Measurements from ENCODE around the gene LRRC46. TPM values are rescaled to one million over a fixed set of nuclear protein-coding genes. Genes with fewer than 3 reads are reported as not detected.

The LRRC46 gene, protein sequence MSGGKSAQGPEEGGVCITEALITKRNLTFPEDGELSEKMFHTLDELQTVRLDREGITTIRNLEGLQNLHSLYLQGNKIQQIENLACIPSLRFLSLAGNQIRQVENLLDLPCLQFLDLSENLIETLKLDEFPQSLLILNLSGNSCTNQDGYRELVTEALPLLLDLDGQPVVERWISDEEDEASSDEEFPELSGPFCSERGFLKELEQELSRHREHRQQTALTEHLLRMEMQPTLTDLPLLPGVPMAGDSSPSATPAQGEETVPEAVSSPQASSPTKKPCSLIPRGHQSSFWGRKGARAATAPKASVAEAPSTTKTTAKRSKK
- total RNA-seq: not detected
- long read RNA-seq: 0 reads

DNA sequence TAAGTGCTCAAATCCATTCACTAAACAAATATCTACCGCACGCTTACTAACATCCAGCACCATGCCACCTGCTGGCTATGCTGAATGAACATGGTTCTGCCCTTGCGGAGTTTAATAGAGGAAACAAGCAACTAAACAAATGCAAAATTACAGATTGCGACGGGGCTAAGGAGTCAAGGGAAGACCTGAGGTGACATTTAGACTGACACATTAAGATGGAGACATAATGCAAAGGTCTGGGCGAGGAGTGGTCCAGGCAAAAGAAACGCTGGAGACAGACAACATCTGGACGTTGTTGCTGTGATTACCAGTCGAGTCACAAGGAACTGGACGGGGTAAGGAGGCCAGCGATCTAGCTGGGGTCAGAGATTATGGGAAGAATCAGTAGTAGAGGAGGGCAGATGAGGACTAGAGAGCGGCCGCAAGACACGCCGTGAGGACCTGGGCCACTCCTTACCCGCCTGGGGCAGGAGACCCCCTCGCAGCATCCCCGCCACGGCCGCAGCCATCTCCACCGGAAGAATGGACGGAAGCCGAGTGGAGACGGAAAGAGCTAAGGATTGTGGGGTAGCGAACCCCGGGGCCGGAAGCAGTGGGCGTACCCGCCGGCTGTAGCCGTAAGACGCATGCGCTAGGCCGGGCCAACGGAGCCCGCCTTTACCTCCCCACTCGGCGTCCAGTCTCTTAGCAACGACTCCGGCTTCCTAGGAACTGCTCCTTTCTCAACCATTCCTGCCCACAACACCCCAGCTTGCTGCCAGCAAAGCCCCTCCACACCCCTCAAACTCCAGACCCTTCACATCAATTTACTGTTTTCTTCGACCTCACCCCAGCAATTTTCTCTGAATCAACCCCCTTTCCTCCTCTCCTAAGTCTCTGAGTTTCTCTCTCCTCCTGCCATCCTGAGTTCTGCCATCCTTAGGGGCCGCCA, at the start of gene LRRC46, which contains the start of gene MRPL10:
Gene LRRC46, plus strand, starts transcription at position 668 of the 931 bp plus-strand sequence. CDS start 320 bp downstream, outside the sequence.
Gene MRPL10, minus strand, starts transcription at position 539 of the 931 bp plus-strand sequence. Its CDS starts 30 bp downstream, at position 509.
- DNase-seq (ENCODE audit: low spot score): peak; percentile 98

DNA sequence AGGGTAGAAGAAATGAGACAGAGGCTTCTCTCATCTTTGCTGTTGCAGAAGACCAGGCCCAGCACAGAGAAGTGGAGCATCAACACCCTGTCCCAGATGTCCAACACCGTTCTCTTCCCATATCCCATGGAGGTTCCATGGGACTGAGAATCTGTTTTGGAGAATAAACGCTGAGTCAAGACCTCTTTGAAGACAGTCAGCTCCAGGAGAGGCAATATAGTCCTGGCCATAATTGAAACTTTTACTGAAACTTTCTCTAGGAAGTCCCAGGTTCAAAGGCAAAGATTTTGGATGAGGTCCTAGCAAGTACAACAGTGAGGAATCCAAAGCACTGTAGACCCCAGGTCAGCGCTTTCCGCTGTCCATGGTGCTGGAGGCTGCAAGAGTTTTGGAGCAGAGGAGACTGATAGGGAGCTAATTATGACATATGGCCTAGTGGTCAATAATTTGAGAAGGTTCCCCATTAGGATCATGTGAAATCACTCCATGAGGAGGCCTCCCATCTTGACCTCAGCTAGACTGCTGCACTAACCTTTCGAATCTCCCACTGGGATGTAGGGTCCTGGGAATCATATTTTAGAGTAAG, 45.8 kb upstream of the LRRC46 start:
- DNase-seq (ENCODE audit: low spot score): peak; percentile 2

DNA sequence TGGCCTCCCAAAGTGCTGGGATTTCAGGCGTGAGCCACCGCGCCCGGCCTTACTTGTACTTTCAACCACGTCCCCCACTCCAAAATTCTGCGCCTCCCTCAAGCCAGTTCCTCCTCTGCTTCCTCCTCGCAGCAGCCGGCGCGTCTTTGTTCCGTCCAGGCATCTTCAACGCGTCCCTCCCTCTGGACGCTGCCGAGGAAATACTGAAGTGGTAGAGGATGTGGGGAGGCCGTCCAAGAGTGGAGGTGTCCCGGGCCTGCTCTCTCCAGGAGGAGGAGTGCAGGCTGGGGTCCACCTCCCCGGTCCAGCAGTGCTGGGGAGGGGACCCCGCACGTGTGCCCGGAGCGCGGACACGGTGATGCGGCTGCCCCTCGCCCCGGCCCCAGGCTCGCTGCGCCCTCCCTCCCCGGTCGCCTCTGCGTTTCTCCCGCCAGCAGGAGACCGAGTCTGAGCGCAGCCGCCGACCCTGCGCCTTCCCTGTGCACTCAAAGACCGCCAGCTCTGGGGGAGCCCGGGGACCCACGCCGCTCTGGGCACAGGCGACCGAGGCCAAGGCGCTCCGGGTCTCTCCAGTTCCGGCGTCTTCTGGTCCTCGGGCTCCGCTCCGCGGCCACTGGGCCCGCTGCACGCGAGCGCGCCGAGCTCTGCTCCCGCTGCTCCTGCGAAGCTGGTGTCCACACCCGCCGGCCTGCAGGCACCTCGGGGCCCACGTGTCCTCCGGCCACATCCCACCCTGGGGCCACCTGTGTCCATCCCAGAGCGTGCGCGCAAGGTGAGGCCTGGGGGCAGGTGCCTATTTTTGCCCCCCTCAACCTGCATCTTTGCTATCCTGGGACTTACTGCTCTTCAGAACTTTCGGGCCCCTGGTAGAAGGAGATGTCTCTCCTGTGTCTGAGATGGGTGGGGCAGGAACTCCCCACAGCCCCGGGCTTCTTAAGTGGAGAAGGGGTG, 41.6 kb upstream of the LRRC46 start:
- DNase-seq (ENCODE audit: low spot score): peak; percentile 89

DNA sequence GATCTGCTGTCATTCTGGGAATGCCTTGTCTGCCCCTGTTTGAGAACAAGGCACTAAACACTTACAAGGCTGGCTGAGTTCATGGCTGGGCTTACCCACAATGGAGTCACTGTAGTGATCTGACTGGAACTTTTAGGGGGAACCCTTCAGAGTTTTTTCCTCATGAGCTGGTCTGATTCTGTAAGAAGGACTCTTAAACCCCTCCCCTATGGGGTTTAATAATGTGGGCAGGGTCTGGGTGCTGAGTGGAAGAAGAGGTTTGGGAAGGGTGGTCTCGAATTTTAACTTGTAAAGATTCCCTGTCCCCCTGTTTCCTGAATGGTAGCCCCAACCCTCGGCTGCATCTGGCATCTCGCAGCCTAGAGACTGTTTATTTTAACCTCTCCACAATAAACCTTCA, 40.4 kb upstream of the LRRC46 start:
- DNase-seq (ENCODE audit: low spot score): peak; percentile 37

DNA sequence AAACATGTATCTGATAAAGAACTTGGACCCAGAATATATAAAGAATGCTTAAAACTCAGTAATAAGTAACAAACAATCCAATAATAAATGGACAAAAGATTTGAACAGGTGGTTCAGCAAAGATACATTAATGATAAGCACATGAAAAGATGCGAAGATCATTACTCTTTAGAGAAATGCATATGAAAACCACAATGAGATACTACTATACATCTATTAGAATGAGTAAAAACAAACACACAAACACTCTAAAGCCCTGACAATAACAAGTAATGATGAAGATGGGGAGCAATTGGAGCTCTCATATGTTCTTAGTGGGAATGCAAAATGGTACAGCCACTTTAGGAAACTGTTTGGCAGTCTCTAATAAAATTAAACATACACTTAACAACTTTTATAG, 39.0 kb upstream of the LRRC46 start:
- no peak for DNase-seq (ENCODE audit: low spot score)

DNA sequence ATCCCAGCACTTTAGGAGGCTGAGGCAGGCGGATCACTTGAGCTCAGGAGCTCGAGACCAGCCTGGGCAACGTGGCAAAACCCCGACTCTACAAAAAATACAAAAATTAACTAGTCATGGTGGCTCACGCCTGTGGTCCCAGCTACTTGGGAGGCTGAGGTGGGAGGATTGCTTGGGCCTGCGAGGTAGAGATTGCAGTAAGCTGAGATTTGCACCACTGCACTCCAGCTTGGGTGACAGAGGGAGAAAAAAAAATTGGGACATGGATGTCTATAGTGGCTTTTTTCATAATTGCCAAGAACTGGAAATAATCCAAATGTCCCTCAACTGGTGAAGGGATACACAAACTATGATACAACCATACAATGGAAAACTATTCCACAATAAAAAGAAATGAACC, 38.5 kb upstream of the LRRC46 start:
- DNase-seq (ENCODE audit: low spot score): peak; percentile 53

DNA sequence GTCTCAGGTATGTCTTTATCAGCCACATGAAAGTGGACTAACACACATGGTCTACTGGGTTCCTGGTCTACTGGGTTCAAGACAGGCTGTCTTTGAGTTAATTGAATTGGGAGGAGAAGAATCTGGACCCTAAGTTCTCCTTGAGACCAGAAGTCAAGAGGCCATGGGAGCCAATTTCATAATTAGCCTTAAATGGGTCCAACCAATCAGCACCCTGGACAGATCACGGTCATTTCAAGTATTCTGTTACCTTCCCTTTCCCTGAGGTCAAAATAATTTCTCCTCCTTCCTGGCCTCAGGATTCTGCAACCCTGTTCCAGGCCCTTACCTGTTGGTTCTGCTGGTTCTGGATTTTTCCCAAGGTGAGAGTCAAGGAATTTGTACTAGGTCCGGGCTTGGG, 33.7 kb upstream of the LRRC46 start:
- no peak for DNase-seq (ENCODE audit: low spot score)

DNA sequence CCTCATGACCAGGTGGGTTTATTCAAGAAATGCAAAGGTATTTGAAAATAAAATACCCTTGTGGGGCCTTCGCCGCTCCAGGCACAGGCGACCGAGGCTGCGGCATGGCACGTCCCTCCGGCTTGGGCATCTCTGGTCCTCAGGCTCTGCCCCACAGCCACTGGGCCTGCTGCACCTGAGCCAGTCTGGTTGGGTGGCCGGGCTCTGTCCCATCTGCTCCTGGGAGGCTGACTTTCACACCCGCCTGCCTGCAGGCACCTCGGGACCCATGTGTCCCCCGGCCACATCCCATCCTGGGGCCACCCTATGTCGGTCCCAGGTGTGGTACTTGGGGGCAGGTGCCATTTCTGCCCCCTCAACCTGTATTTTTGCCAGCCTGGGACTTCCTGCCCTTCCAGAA, 30.8 kb upstream of the LRRC46 start:
- DNase-seq (ENCODE audit: low spot score): peak; percentile 83

DNA sequence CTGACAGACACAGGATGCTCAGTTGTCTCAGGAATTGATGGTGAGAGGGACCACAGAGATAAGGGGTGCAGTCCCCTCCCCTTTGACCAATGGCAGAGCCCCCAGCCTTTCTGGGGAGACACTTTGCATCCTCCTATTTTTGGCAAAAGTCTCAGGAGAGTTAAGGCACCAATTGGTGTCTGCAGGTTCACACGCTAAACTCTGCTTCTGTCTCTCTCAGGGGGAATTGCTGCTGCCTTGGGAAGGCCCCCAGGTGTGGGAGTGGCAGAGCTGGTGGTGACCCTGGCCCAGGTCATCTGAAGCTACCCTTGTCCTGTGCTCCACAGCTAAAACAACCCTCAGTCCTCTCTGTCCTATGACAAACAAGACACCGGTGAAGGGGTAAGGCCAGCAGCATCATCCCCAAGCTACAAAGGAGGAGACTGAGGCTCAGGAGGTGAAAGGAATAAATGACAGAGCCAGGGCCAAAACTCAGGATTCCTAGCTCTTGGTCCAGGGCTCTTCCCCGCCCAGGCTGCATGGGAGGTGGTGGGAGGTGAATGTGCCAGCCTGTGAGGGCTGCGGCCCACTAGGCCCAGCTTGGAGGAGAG, 30.2 kb upstream of the LRRC46 start:
- DNase-seq (ENCODE audit: low spot score): no peak

DNA sequence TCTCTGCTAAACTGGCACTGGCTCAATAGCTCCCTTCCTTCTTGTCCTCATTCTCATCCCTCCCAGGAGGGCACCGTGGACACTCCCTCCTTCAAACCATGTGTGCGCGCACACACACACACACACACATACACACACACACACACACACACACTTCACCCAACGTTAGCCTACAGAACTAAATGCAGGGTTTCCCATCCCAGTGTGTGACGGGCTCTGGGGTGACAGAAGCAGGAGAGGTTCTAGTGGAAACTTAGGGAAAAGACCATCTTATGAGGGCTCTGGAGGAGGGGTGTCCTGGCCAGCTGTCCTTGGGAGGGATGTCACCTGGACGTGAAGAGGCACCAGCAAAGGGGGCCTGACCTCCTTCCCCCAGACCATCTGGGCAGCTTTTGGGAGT, 29.6 kb upstream of the LRRC46 start:
- no peak for DNase-seq (ENCODE audit: low spot score)

DNA sequence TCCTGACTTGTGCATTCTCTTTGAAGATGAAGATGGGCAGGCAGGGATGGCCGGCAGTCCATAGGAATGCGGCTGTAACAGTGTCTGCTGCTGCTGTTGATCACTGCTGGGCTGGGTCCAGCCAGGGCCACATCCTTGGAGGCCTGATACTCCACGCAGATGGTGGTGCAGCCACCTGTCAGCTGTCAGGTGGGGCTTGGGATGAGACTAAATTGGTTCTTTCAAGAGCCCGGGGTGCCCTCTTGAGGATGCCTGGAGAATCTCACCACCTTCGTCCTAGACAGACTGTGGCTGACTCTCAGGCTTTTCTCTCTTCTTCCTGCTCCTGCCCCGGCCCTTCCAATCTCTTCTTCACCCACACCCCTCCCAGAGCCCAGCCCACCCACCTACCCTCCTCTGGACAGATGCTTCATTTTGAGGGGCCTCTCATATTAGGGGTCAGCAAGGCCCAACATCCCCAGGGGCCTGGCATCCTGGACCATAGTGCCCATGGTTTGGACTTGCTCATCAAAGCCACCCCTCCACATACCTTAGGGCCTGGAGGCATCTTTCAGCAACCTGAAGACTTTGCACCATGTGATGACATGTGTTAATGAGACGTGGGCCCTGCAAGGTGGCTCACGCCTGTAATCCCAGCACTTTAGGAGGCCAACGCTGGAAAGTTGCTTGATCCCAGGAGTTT, 29.0 kb upstream of the LRRC46 start:
- peak; percentile 55 for DNase-seq (ENCODE audit: low spot score)

DNA sequence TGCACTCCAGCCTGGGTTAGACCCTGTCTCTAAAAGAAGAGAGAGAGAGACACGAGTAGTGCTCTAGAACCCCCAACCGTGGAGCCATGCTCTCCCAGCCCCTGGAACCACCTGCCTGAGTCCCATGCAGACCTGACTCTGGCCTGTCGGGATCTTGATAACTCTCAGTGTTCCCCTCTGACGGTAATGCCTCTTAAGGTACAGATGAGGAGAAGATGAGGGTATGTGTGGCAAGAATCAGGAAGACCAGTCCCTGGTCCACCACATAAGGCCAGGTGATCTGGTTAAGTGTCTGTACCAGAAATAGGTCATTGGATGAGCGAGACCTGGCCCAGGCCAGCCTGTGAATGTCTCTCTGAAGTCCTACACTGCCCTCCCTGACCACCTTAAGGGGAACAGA, 28.3 kb upstream of the LRRC46 start:
- peak; percentile 57 for DNase-seq (ENCODE audit: low spot score)

DNA sequence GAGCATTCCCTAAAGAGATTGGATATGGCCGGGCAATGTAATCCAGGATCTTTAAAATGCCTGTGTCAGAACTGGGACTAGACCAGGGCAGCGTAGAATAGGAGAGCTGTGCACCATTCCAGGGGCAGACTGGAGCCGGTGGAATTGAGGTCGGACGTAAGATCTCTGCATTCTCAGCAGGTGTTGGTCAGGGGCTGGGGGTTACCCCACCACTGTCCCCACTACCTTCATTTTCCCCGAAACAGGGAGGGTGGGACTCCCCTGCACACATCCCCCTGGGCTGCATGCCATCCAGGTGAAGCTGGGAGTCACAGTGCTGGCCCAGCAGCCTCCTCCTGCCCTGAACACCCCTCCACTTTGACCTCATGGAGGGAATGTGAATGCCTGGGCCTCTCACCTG, 27.7 kb upstream of the LRRC46 start:
- peak; percentile 75 for DNase-seq (ENCODE audit: low spot score)

DNA sequence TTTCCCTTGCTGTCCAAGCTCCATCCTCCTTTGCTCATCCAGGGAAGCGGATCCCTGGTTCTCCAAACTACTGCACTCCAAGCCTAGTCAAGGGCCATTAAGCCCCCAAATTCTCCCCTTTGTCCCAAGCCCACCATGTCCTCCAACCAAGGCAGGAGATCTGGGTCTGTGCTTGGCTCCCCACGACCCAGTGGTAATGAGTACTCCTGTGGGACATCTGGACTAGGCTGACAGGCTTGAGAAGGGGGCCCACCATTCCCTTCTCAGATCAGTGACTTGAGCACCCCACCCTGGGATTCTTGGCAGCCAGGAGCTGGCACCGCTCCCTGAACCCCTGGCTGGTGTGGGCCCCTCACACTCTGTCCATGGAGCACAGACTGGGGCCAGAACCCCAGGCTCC, 27.0 kb upstream of the LRRC46 start:
- DNase-seq (ENCODE audit: low spot score): peak; percentile 62

DNA sequence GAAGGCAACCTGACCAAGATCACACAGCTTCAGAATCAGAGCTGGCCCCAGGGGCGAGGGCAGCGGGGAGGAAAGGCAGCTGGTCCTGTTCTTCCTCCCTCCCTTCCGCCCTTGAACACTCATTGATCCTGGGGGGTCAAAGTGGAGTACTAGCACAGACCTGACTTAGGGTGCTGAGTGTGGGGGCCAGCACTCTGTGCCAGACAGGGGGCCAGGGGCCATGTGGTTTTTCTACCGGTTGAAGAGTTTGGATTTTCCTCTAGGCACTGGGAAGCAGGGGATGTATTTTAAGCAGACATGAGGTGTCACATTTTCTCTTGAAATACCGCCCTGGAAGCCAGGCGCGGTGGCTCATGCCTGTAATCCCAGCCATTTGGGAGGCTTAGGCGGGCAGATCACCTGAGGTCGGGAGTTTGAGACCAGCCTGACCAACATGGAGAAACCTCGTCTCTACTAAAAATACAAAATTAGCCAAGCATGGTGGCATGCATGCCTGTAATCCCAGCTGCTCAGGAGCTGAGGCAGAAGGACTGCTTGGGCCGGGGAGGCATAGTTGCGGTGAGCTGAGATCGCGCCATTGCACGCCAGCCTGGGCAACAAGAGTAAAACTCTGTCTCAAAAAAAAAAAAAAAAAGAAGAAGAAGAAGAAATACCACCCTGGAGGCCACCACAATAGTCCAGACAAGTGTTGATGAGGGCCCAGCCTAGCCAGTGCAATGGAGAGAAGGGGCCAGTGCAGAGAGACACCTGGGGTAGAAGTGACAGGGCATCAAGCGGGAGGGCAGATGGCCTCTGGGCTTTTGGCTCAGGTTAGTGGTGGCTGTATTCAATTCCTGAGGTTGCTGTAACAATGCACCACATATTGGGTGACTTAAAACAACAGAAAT, 25.2 kb upstream of the LRRC46 start:
- DNase-seq (ENCODE audit: low spot score): peak; percentile 62

DNA sequence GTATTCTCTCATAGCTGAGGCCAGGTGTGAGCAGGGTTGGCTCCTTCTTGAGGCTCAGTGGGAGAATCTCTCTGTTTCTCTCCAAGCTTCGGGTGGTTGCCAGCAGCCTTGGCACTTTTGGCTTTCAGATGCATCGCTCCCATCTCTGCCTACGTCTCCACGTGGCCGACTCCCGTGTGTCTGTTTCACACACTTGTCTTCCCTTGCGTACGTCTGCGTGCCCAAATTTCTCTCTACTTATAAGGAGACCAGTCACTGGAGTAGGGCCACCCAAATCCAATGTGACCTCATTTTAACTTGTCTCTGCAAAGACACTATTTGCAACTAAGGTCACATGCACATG, 24.6 kb upstream of the LRRC46 start:
- peak; percentile 69 for DNase-seq (ENCODE audit: low spot score)

DNA sequence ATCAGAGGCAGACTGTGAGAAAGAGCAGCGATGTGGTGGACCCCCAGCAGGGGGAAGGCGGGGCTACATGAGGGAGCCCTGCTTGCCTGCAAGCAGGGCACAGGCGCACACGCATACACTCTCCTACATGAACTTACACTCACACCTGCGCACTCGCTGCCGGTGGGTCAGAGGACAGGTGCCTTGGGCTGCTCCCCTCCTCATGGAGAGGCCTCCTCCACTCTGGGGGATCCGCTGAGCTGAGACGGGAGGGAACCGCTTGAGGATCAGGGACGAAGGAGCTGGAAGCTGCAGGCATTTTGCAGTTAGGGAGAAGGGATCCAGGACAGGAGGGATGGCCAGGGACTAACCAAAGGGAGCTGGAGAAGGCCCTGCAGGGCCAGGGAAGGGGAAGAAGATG, 24.0 kb upstream of the LRRC46 start:
- DNase-seq (ENCODE audit: low spot score): peak; percentile 73

DNA sequence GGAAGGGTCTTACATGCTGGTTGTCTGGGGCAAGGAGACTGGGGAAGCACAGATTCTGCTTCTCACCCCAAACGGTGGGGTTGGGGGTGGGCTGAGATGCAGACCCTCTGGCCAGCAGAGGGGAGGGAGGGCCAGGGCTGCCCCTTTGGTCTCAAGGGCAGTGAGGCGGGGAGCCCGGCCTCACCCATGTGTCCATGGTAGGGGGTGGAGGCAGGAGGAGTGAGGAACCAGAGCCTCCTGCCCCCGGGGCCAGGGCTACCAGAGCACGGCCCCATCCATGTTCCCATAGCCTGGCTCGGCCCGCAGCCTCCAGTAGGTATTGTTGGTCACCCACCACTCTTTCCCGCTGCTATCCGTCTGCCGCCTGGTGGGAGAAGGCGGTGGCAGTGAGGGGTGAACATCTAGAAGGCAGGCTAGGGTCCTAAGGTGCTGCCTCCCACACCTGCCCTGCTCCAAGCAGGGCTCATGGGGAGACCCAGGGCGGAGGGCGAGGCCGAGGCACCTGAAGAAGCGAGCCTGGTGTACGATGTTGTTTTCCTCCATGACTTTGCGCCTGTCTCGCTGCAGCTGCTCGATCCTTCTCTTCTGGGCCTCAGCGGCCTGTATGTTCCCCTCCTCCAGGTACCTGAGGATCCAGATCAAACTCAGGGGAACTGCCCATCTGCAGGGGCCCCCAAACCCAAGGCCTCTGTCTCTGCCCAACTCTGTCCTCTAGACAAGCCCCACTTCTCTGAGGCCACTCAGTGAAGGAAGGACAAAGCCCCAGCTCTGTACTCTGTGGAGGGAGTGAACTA, 23.2 kb upstream of the LRRC46 start:
- peak; percentile 67 for DNase-seq (ENCODE audit: low spot score)

Data from mesenteric fat pad (tissue), 1 donor.